DOHH2 (cell line): ENCODE data around the gene PCSK5.

Source experiments
- H3F3A ChIP-seq: fragments of 200-600 bp; sonication (generic), shearing (Covaris generic); 2 replicates; pipeline ENCODE4 v1.6.0; 2016; ENCODE audit warnings: antibody characterized with exemption, mild to moderate bottlenecking; ENCODE audit not compliant: control insufficient read depth, insufficient read depth
- H3K27ac ChIP-seq: fragments of 200-600 bp; sonication (generic); 2 replicates; pipeline ENCODE4 v1.5.1; 2014; ENCODE audit warnings: low read depth, mild to moderate bottlenecking, low read length, moderate library complexity
- H3K27me3 ChIP-seq: fragments of 200-600 bp; sonication (generic); 2 replicates; pipeline ENCODE4 v1.6.1; 2014; ENCODE audit warnings: mild to moderate bottlenecking, low read length, mixed read lengths; ENCODE audit not compliant: control insufficient read depth
- H3K36me3 ChIP-seq: fragments of 200-600 bp; sonication (generic); 2 replicates; pipeline ENCODE4 v1.6.1; 2014; ENCODE audit warnings: mild to moderate bottlenecking, low read length, moderate library complexity, mixed read lengths; ENCODE audit not compliant: control insufficient read depth
- H3K4me1 ChIP-seq: fragments of 200-600 bp; sonication (generic); 2 replicates; pipeline ENCODE4 v1.6.1; 2014; ENCODE audit warnings: mild to moderate bottlenecking, low read length, mixed read lengths; ENCODE audit not compliant: control insufficient read depth
- H3K4me2 ChIP-seq: fragments of 200-600 bp; sonication (generic); 2 replicates; pipeline ENCODE4 v1.6.0; 2014; ENCODE audit warnings: mild to moderate bottlenecking, low read length, moderate library complexity
- H3K4me3 ChIP-seq: fragments of 200-600 bp; sonication (generic); 2 replicates; pipeline ENCODE4 v1.5.1; 2014; ENCODE audit warnings: mild to moderate bottlenecking, low read length, mixed read lengths
- H3K79me2 ChIP-seq: fragments of 200-600 bp; sonication (generic); 2 replicates; pipeline ENCODE4 v1.6.1; 2014; ENCODE audit warnings: mild to moderate bottlenecking, low read length, mixed read lengths; ENCODE audit not compliant: control insufficient read depth
- H3K9me2 ChIP-seq: fragments of 200-600 bp; sonication (generic); replicated peaks from 2 replicates; pipeline ENCODE4 v1.6.1; 2014; ENCODE audit warnings: mild to moderate bottlenecking, low read length, mixed read lengths; ENCODE audit not compliant: control insufficient read depth
- H3K9me3 ChIP-seq: fragments of 200-600 bp; sonication (generic); 2 replicates; pipeline ENCODE4 v1.6.1; 2014; ENCODE audit warnings: antibody characterized with exemption, low read length, mixed read lengths; ENCODE audit not compliant: control insufficient read depth, insufficient read depth
- H4K20me1 ChIP-seq: fragments of 200-600 bp; sonication (generic); 2 replicates; pipeline ENCODE4 v1.6.0; 2014; ENCODE audit warnings: low read depth, mild to moderate bottlenecking, antibody characterized with exemption, low read length, moderate library complexity; ENCODE audit not compliant: control insufficient read depth, insufficient read depth
- CTCF ChIP-seq: fragments of 200-600 bp; sonication (generic); IDR thresholded peaks from one replicate; pipeline ENCODE4 v1.5.1; 2014; ENCODE audit warnings: antibody characterized with exemption, mild to moderate bottlenecking, low read depth, low read length; ENCODE audit not compliant: poor library complexity, severe bottlenecking
- EZH2phosphoT487 ChIP-seq: fragments of 200-600 bp; sonication (generic); IDR thresholded peaks from 2 replicates; pipeline ENCODE4 v1.6.1; 2017; ENCODE audit warnings: borderline replicate concordance, mild to moderate bottlenecking, antibody characterized with exemption, low read length, moderate library complexity, mixed read lengths

Gene PCSK5

GRCh38 chr9:75852746-75853145 is 37.7 kb upstream of the PCSK5 start:
- no peaks in the 10 kb centered on the region for H4K20me1 ChIP-seq
- no peak for TF ChIP-seq EZH2phosphoT487
- H3K36me3 ChIP-seq = no peaks in the 10 kb centered on the region
- no peaks in the 10 kb centered on the region for H3K9me3 ChIP-seq
- no peaks in the 10 kb centered on the region for H3K79me2 ChIP-seq
- no peaks in the 10 kb centered on the region for H3F3A ChIP-seq
- no peaks in the 10 kb centered on the region for H3K9me2 ChIP-seq
- no peak overlapping the region for H3K4me2 ChIP-seq
- no peak overlapping the region for H3K27ac ChIP-seq
- no peaks in the 10 kb centered on the region for H3K4me1 ChIP-seq
- H3K4me3 ChIP-seq = no peak overlapping the region
- 0 out of 2 replicates have a peak, but pooled peaks cover 2% of the 10 kb centered on the region for H3K27me3 ChIP-seq

- Histone ChIP-seq H3K27ac (no peak overlapping the region), H3K79me2 (no peaks in the 10 kb centered on the region), H3K9me2 (no peaks in the 10 kb centered on the region), H3K4me3 (no peak overlapping the region), H3K4me2 (no peak overlapping the region), H3K36me3 (no peaks in the 10 kb centered on the region), H3K9me3 (no peaks in the 10 kb centered on the region), H3K27me3 (0 out of 2 replicates have a peak, but pooled peaks cover 2% of the 10 kb centered on the region), H3F3A (no peaks in the 10 kb centered on the region), H4K20me1 (no peaks in the 10 kb centered on the region), H3K4me1 (no peaks in the 10 kb centered on the region)
- TF ChIP-seq CTCF = peak; percentile 47
- no peak for TF ChIP-seq EZH2phosphoT487
Observed at GRCh38 chr9:75855509-75855908, 35.0 kb upstream of the PCSK5 start.

GRCh38 chr9:75858497-75859092 is 31.9 kb upstream of the PCSK5 start:
- no peak for TF ChIP-seq CTCF
- no peak for TF ChIP-seq EZH2phosphoT487
- no peaks in the 10 kb centered on the region for H3F3A ChIP-seq
- no peak overlapping the region for H3K27ac ChIP-seq
- 0 out of 2 replicates have a peak, but pooled peaks cover 2% of the 10 kb centered on the region for H3K27me3 ChIP-seq
- no peaks in the 10 kb centered on the region for H4K20me1 ChIP-seq
- no peak overlapping the region for H3K4me2 ChIP-seq
- no peaks in the 10 kb centered on the region for H3K4me1 ChIP-seq
- H3K9me3 ChIP-seq = no peaks in the 10 kb centered on the region
- H3K4me3 ChIP-seq = no peak overlapping the region
- no peaks in the 10 kb centered on the region for H3K9me2 ChIP-seq
- H3K79me2 ChIP-seq = no peaks in the 10 kb centered on the region
- H3K36me3 ChIP-seq = no peaks in the 10 kb centered on the region

DNA sequence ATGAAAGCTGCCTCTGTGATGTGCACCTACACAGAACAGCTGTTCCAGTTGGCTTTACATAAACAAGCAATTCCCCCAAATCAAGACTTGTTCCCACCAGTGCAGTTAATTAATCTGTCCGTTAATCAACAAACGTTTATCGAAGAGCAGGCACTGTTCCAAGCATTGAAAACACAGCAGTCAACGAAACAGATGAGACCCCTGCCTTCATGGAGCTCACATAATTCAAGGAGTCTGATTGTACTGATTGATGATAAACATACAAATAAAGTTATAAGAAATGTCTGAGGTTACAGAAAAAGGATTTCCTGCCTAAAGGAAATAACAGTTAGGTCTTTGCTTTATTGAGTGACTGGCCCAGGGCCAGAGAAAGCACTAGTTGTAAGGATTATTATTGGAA is 26.2 kb upstream of the PCSK5 start:
- no peaks in the 10 kb centered on the region for H3K4me1 ChIP-seq
- H3K9me3 ChIP-seq = no peaks in the 10 kb centered on the region
- TF ChIP-seq EZH2phosphoT487 = no peak
- TF ChIP-seq CTCF = no peak
- H3K36me3 ChIP-seq = no peaks in the 10 kb centered on the region
- H4K20me1 ChIP-seq = no peaks in the 10 kb centered on the region
- no peaks in the 10 kb centered on the region for H3F3A ChIP-seq
- H3K79me2 ChIP-seq = no peaks in the 10 kb centered on the region
- no peaks in the 10 kb centered on the region for H3K27me3 ChIP-seq
- no peak overlapping the region for H3K4me3 ChIP-seq
- H3K27ac ChIP-seq = no peak overlapping the region
- H3K9me2 ChIP-seq = no peaks in the 10 kb centered on the region
- no peak overlapping the region for H3K4me2 ChIP-seq
